ENCODE results near the gene CCDC80.

The CCDC80 gene

GRCh38 chr3:112627919-112628466 lies 12.9 kb downstream of the CCDC80 start (continued):
- TF ChIP-seq, protein P1, sequence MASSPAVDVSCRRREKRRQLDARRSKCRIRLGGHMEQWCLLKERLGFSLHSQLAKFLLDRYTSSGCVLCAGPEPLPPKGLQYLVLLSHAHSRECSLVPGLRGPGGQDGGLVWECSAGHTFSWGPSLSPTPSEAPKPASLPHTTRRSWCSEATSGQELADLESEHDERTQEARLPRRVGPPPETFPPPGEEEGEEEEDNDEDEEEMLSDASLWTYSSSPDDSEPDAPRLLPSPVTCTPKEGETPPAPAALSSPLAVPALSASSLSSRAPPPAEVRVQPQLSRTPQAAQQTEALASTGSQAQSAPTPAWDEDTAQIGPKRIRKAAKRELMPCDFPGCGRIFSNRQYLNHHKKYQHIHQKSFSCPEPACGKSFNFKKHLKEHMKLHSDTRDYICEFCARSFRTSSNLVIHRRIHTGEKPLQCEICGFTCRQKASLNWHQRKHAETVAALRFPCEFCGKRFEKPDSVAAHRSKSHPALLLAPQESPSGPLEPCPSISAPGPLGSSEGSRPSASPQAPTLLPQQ (tag by site-specific recombination; IDR thresholded peaks at IDR 0.05), result no peak

DNA sequence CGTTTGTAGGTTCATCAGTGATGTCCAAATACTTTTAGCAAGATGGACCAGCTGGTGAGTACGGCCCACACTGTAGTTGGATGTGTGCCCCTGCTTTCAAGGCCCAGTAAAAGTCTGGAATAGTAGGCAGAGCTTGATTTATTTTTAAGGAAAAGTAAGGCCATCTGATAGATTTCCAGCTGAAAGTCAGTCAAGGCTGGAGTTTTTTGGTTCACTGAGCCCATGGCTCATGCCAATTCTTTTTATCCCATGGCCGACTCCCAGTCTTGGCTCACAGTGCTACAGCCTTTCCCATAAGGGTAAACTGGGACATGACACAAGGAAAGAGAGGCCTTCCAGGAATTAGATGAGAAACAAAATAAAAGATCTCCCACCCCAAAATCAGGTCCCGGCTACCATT lies 13.5 kb downstream of the CCDC80 start:
- TF ChIP-seq ZFP37 (tag by site-specific recombination; IDR thresholded peaks at IDR 0.05) (no peak), ZNF274 (IDR thresholded peaks at IDR 0.05; ENCODE audit: low read length) (no peak), ZNF274 (tag by site-specific recombination; IDR thresholded peaks at IDR 0.05; ENCODE audit: borderline replicate concordance) (no peak), ZNF121 (tag by site-specific recombination; IDR thresholded peaks at IDR 0.05) (no peak), ZNF837 (tag by site-specific recombination; IDR thresholded peaks at IDR 0.05) (no peak), ZBTB44 (tag by site-specific recombination; IDR thresholded peaks at IDR 0.05) (no peak), ZBTB11 (tag by site-specific recombination; conservative IDR thresholded peaks at IDR 0.05; ENCODE audit: low read depth) (no peak), PRDM6 (tag by site-specific recombination; IDR thresholded peaks at IDR 0.05) (no peak), ZNF24 (tag by site-specific recombination; IDR thresholded peaks at IDR 0.05) (no peak), ZNF626 (tag by site-specific recombination; IDR thresholded peaks at IDR 0.05) (no peak), ZNF629 (tag by site-specific recombination; IDR thresholded peaks at IDR 0.05) (no peak)
- TF ChIP-seq, protein P2, sequence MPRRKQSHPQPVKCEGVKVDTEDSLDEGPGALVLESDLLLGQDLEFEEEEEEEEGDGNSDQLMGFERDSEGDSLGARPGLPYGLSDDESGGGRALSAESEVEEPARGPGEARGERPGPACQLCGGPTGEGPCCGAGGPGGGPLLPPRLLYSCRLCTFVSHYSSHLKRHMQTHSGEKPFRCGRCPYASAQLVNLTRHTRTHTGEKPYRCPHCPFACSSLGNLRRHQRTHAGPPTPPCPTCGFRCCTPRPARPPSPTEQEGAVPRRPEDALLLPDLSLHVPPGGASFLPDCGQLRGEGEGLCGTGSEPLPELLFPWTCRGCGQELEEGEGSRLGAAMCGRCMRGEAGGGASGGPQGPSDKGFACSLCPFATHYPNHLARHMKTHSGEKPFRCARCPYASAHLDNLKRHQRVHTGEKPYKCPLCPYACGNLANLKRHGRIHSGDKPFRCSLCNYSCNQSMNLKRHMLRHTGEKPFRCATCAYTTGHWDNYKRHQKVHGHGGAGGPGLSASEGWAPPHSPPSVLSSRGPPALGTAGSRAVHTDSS (tag by site-specific recombination; IDR thresholded peaks at IDR 0.05), result no peak
- TF ChIP-seq, protein P3, sequence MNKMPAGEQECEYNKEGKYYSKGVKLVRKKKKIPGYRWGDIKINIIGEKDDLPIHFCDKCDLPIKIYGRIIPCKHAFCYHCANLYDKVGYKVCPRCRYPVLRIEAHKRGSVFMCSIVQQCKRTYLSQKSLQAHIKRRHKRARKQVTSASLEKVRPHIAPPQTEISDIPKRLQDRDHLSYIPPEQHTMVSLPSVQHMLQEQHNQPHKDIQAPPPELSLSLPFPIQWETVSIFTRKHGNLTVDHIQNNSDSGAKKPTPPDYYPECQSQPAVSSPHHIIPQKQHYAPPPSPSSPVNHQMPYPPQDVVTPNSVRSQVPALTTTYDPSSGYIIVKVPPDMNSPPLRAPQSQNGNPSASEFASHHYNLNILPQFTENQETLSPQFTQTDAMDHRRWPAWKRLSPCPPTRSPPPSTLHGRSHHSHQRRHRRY (tag by site-specific recombination; IDR thresholded peaks at IDR 0.05), result no peak
- TF ChIP-seq, protein P1 (tag by site-specific recombination; IDR thresholded peaks at IDR 0.05), result no peak
- TF ChIP-seq, protein P4, sequence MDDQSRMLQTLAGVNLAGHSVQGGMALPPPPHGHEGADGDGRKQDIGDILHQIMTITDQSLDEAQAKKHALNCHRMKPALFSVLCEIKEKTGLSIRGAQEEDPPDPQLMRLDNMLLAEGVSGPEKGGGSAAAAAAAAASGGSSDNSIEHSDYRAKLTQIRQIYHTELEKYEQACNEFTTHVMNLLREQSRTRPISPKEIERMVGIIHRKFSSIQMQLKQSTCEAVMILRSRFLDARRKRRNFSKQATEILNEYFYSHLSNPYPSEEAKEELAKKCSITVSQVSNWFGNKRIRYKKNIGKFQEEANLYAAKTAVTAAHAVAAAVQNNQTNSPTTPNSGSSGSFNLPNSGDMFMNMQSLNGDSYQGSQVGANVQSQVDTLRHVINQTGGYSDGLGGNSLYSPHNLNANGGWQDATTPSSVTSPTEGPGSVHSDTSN (CRISPR knock-in tag; IDR thresholded peaks at IDR 0.05), result no peak
- H3K4me1 ChIP-seq (ENCODE audit: control insufficient read depth, insufficient read depth, low read length), result peaks cover 6% of the 10 kb centered on the region; the same call in 1 of the 2 replicates
- no peaks in the 10 kb centered on the region for H3K36me3 ChIP-seq (ENCODE audit: control insufficient read depth in 2 of 2, insufficient read depth in 1 of 2, low read length in 2 of 2)
- ChIA-PET POLR2A (no interaction called here), CTCF (interaction anchor here (0.7 kb wide), 1 partner anchor 48 kb away, joined by 3 read pairs; no protein-coding TSS in a partner anchor)
- no peak overlapping the region for H3K27ac ChIP-seq (ENCODE audit: extremely low read depth, low read depth, low read length)
- H3K4me3 ChIP-seq (ENCODE audit: low read depth, low read length), result no peak overlapping the region
- H3K9me3 ChIP-seq (ENCODE audit: control insufficient read depth, insufficient read depth, low read depth, low read length), result no peaks in the 10 kb centered on the region
